AG04449 (cell line): ENCODE measurements around the gene SHISAL1.

Experiments
- CTCF ChIA-PET: fragments of 350-600 bp; formaldehyde crosslinking; extraction: SDS; loops from one replicate; lab custom pipeline; 2021; ENCODE audit warnings: antibody characterized with exemption; lab: Yijun Ruan, JAX
- POLR2A ChIA-PET: fragments of 400-600, 350-600 bp; formaldehyde crosslinking; extraction: SDS; loops from one replicate; lab custom pipeline; 2020; ENCODE audit warnings: antibody characterized with exemption, inconsistent platforms; lab: Yijun Ruan, JAX
- DNase-seq: peaks from one replicate; pipeline ENCODE4 v3.0.0-alpha.2; 2010; ENCODE audit warnings: low read depth, low spot score
- H3K4me3 ChIP-seq: 2 replicates; pipeline ENCODE4 v1.5.1; 2011; ENCODE audit warnings: low read depth, mild to moderate bottlenecking, control low read depth, low read length
- CTCF ChIP-seq: IDR thresholded peaks from one replicate; pipeline ENCODE4 v1.5.1; 2011; ENCODE audit warnings: mild to moderate bottlenecking, moderate library complexity, low read length, control low read depth, inconsistent platforms; ENCODE audit not compliant: insufficient read depth; ENCODE audit errors: missing control alignments

The SHISAL1 gene

GRCh38 chr22:44335903-44336803 is 23.4 kb upstream of the SHISAL1 start:
- POLR2A ChIA-PET = no interaction called here
- H3K4me3 ChIP-seq = no peak overlapping the region
- CTCF ChIA-PET = interaction anchor here (2.0 kb wide), 1 partner anchor 10 kb away, joined by 6 read pairs; no protein-coding TSS in a partner anchor
- TF ChIP-seq CTCF = no peak
- no peak for DNase-seq

GRCh38 chr22:44335066-44335839 is 22.5 kb upstream of the SHISAL1 start:
- TF ChIP-seq CTCF = no peak
- CTCF ChIA-PET = no interaction called here
- POLR2A ChIA-PET = no interaction called here

GRCh38 chr22:44333847-44334635 is 21.3 kb upstream of the SHISAL1 start:
- ChIA-PET CTCF (no interaction called here), POLR2A (no interaction called here)

More at GRCh38 chr22:44335066-44335839, 22.5 kb upstream of the SHISAL1 start:
- no peak overlapping the region for H3K4me3 ChIP-seq
- DNase-seq = no peak

GRCh38 chr22:44332946-44333345 is 20.2 kb upstream of the SHISAL1 start:
- no peak overlapping the region for H3K4me3 ChIP-seq
- POLR2A ChIA-PET = no interaction called here
- no peak for TF ChIP-seq CTCF
- DNase-seq = no peak
- CTCF ChIA-PET = no interaction called here

More at GRCh38 chr22:44333847-44334635, 21.3 kb upstream of the SHISAL1 start:
- DNase-seq = no peak
- no peak overlapping the region for H3K4me3 ChIP-seq
- no peak for TF ChIP-seq CTCF

- ChIA-PET POLR2A (no interaction called here), CTCF (interaction anchor here (1.1 to 1.3 kb wide), 2 partner anchors 250 to 339 kb away, joined by 3 to 4 read pairs; no protein-coding TSS in a partner anchor)
- peak overlapping the region; percentile 12; the same call in 1 of the 2 replicates for H3K4me3 ChIP-seq
- DNase-seq = no peak
- TF ChIP-seq CTCF = no peak
These were observed 19.3 kb upstream of the SHISAL1 start for GRCh38 chr22:44331881-44332714.
